DND-41 (cell line): ENCODE data around the gene MTA3.

Source experiments
- ATAC-seq: fragments of 200-7000 bp; cut with Tn5 transposase; 3 replicates; pipeline ENCODE4 v1.9.1; 2021; ENCODE audit warnings: low read depth; ENCODE audit not compliant: insufficient read depth
- DNase-seq: peaks from one replicate; pipeline ENCODE4 v3.0.0-alpha.2; 2020
- H2AFZ ChIP-seq: 2 replicates; pipeline ENCODE4 v1.6.0; 2012; ENCODE audit warnings: low read depth, low read length
- H3K27ac ChIP-seq: 2 replicates; pipeline ENCODE4 v1.5.1; 2012; ENCODE audit warnings: low read length, inconsistent platforms
- H3K27me3 ChIP-seq: fragments of 200-600 bp; sonication (generic); 2 replicates; pipeline ENCODE4 v1.6.0; 2012; ENCODE audit warnings: low read length, mild to moderate bottlenecking, inconsistent platforms; ENCODE audit not compliant: insufficient read depth, poor library complexity
- H3K36me3 ChIP-seq: 2 replicates; pipeline ENCODE4 v1.5.1; 2012; ENCODE audit warnings: low read length, inconsistent platforms; ENCODE audit not compliant: insufficient read depth
- H3K4me1 ChIP-seq: 2 replicates; pipeline ENCODE4 v1.5.1; 2012; ENCODE audit warnings: mild to moderate bottlenecking, low read length; ENCODE audit not compliant: insufficient read depth
- H3K4me2 ChIP-seq: 2 replicates; pipeline ENCODE4 v1.6.0; 2012; ENCODE audit warnings: mild to moderate bottlenecking, moderate library complexity, low read length, inconsistent platforms; ENCODE audit not compliant: insufficient read depth
- H3K4me3 ChIP-seq, 2 experiments: fragments of 200-600 bp in 1 of 2; shearing (Covaris generic) in 1 of 2; 2 replicates each; pipeline ENCODE4 v1.5.1; 2012 to 2016; ENCODE audit warnings: inconsistent platforms in 2 of 2, low read length in 2 of 2, mild to moderate bottlenecking in 2 of 2, low read depth in 1 of 2, moderate library complexity in 1 of 2
- H3K79me2 ChIP-seq: 2 replicates; pipeline ENCODE4 v1.6.0; 2012; ENCODE audit warnings: low read length, inconsistent platforms; ENCODE audit not compliant: insufficient read depth
- H3K9ac ChIP-seq: 2 replicates; pipeline ENCODE4 v1.6.0; 2012; ENCODE audit warnings: low read depth, mild to moderate bottlenecking, inconsistent platforms, low read length, moderate library complexity
- H3K9me3 ChIP-seq: 2 replicates; pipeline ENCODE4 v1.5.1; 2012; ENCODE audit warnings: low read length, moderate library complexity, mild to moderate bottlenecking, inconsistent platforms; ENCODE audit not compliant: insufficient read depth, severe bottlenecking
- H4K20me1 ChIP-seq: 2 replicates; pipeline ENCODE4 v1.6.0; 2012; ENCODE audit warnings: low read length; ENCODE audit not compliant: insufficient read depth
- CTCF ChIP-seq: IDR thresholded peaks from 2 replicates; pipeline ENCODE4 v1.5.1; 2012; ENCODE audit warnings: borderline replicate concordance, low read length, moderate library complexity, mild to moderate bottlenecking; ENCODE audit not compliant: poor library complexity, severe bottlenecking; ENCODE audit errors: extremely low read depth
- EZH2 ChIP-seq: IDR thresholded peaks from 3 replicates; pipeline ENCODE4 v1.6.1; 2012; ENCODE audit warnings: borderline replicate concordance, low read depth, mild to moderate bottlenecking, moderate library complexity, low read length, inconsistent platforms; ENCODE audit not compliant: severe bottlenecking

The MTA3 gene

GRCh38 chr2:42733852-42734251, 165.4 kb downstream of the MTA3 start:
- Histone ChIP-seq H4K20me1 (no peaks in the 10 kb centered on the region), H3K4me3 (no peak overlapping the region), H3K79me2 (no peaks in the 10 kb centered on the region), H2AFZ (no peak overlapping the region), H3K4me1 (no peaks in the 10 kb centered on the region), H3K9ac (no peak overlapping the region), H3K4me2 (no peak overlapping the region), H3K36me3 (peaks cover 26% of the 10 kb centered on the region), H3K27ac (no peak overlapping the region), H3K9me3 (peaks cover 26% of the 10 kb centered on the region), H3K27me3 (no peaks in the 10 kb centered on the region)
- ATAC-seq (no peak), DNase-seq (no peak)
- TF ChIP-seq EZH2 (no peak), CTCF (no peak)

GRCh38 chr2:42736598-42737322, 168.3 kb downstream of the MTA3 start:
- H3K27me3 ChIP-seq: no peaks in the 10 kb centered on the region
- no peaks in the 10 kb centered on the region for H4K20me1 ChIP-seq
- no peak overlapping the region for H3K4me3 ChIP-seq
- no peak overlapping the region for H3K9ac ChIP-seq
- no peak overlapping the region for H3K27ac ChIP-seq
- no peak overlapping the region for H2AFZ ChIP-seq
- H3K4me2 ChIP-seq: no peak overlapping the region
- no peak for ATAC-seq
- no peaks in the 10 kb centered on the region for H3K4me1 ChIP-seq
- H3K79me2 ChIP-seq: no peaks in the 10 kb centered on the region
- no peak for DNase-seq
- no peak for TF ChIP-seq CTCF
- TF ChIP-seq EZH2: no peak
- H3K36me3 ChIP-seq: peaks cover 30% of the 10 kb centered on the region
- peaks cover 30% of the 10 kb centered on the region for H3K9me3 ChIP-seq

- Histone ChIP-seq H3K4me1 (no peaks in the 10 kb centered on the region), H3K27ac (no peak overlapping the region), H3K27me3 (no peaks in the 10 kb centered on the region), H3K4me2 (no peak overlapping the region), H4K20me1 (no peaks in the 10 kb centered on the region), H3K4me3 (no peak overlapping the region), H2AFZ (no peak overlapping the region), H3K36me3 (peaks cover 32% of the 10 kb centered on the region), H3K9me3 (peaks cover 16% of the 10 kb centered on the region), H3K79me2 (no peaks in the 10 kb centered on the region), H3K9ac (no peak overlapping the region)
- ATAC-seq: no peak
- no peak for DNase-seq
- no peak for TF ChIP-seq EZH2
- no peak for TF ChIP-seq CTCF
These were observed 172.7 kb downstream of the MTA3 start for GRCh38 chr2:42741140-42741539.
